SU-DHL-6 (cell line): ENCODE measurements around the gene NOL8.

ENCODE experiments used
- H2AFZ ChIP-seq: fragments of 200-600 bp; sonication (generic); 2 replicates; pipeline ENCODE4 v1.6.1; 2014; ENCODE audit warnings: low read depth, mild to moderate bottlenecking, moderate library complexity, mixed read lengths, antibody characterized with exemption, low read length; ENCODE audit not compliant: severe bottlenecking
- H3F3A ChIP-seq: fragments of 200-600 bp; shearing (Covaris generic); 2 replicates; pipeline ENCODE4 v1.6.0; 2016; ENCODE audit warnings: antibody characterized with exemption, mild to moderate bottlenecking; ENCODE audit not compliant: insufficient read depth
- H3K27ac ChIP-seq: fragments of 200-600 bp; sonication (generic); 2 replicates; pipeline ENCODE4 v1.5.1; 2016; ENCODE audit warnings: low read depth, mild to moderate bottlenecking, low read length, moderate library complexity, mixed read lengths
- H3K27me3 ChIP-seq: fragments of 200-600 bp; sonication (generic), shearing (Covaris generic); 2 replicates; pipeline ENCODE4 v1.6.0; 2014; ENCODE audit warnings: mild to moderate bottlenecking, low read length
- H3K36me3 ChIP-seq: fragments of 200-600 bp; sonication (generic); 2 replicates; pipeline ENCODE4 v1.6.1; 2014; ENCODE audit warnings: mild to moderate bottlenecking, low read length, mixed read lengths
- H3K4me2 ChIP-seq: fragments of 300-600, 200-600 bp; shearing (Covaris generic), sonication (generic); 2 replicates; pipeline ENCODE4 v1.6.0; 2014; ENCODE audit warnings: low read length, low read depth, mild to moderate bottlenecking; ENCODE audit not compliant: poor library complexity, severe bottlenecking
- H3K4me3 ChIP-seq: fragments of 200-600 bp; sonication (generic); 2 replicates; pipeline ENCODE4 v1.5.1; 2014; ENCODE audit warnings: antibody characterized with exemption, low read length, mild to moderate bottlenecking, mixed read lengths; ENCODE audit not compliant: insufficient read depth, poor library complexity, severe bottlenecking
- H3K79me2 ChIP-seq: fragments of 200-600 bp; sonication (generic); 2 replicates; pipeline ENCODE4 v1.6.1; 2014; ENCODE audit warnings: mild to moderate bottlenecking, low read length, moderate library complexity; ENCODE audit not compliant: insufficient read depth
- H3K9ac ChIP-seq: fragments of 200-600 bp; sonication (generic); 2 replicates; pipeline ENCODE4 v1.7.0; 2014; ENCODE audit warnings: mild to moderate bottlenecking, low read length
- H3K9me2 ChIP-seq: fragments of 200-600 bp; sonication (generic); replicated peaks from 2 replicates; pipeline ENCODE4 v1.6.1; 2014; ENCODE audit warnings: low read length; ENCODE audit not compliant: insufficient read depth
- H3K9me3 ChIP-seq: fragments of 200-600 bp; sonication (generic); 2 replicates; pipeline ENCODE4 v1.6.1; 2014; ENCODE audit warnings: low read length, mixed read lengths; ENCODE audit not compliant: insufficient read depth
- H4K20me1 ChIP-seq: fragments of 200-600 bp; sonication (generic); 2 replicates; pipeline ENCODE4 v1.6.1; 2014; ENCODE audit warnings: low read depth, mild to moderate bottlenecking, antibody characterized with exemption, low read length, moderate library complexity, mixed read lengths
- CTCF ChIP-seq: fragments of 200-600 bp; sonication (generic); IDR thresholded peaks from one replicate; pipeline ENCODE4 v1.5.1; 2017; ENCODE audit warnings: antibody characterized with exemption, mild to moderate bottlenecking, low read length, moderate library complexity; ENCODE audit not compliant: insufficient read depth, poor library complexity, severe bottlenecking
- EZH2phosphoT487 ChIP-seq: fragments of 200-600 bp; sonication (generic), shearing (Covaris generic); conservative IDR thresholded peaks from 2 replicates; pipeline ENCODE4 v1.6.1; 2018; ENCODE audit warnings: mild to moderate bottlenecking, antibody characterized with exemption, low read length, moderate library complexity, mixed read lengths

NOL8 gene

DNA sequence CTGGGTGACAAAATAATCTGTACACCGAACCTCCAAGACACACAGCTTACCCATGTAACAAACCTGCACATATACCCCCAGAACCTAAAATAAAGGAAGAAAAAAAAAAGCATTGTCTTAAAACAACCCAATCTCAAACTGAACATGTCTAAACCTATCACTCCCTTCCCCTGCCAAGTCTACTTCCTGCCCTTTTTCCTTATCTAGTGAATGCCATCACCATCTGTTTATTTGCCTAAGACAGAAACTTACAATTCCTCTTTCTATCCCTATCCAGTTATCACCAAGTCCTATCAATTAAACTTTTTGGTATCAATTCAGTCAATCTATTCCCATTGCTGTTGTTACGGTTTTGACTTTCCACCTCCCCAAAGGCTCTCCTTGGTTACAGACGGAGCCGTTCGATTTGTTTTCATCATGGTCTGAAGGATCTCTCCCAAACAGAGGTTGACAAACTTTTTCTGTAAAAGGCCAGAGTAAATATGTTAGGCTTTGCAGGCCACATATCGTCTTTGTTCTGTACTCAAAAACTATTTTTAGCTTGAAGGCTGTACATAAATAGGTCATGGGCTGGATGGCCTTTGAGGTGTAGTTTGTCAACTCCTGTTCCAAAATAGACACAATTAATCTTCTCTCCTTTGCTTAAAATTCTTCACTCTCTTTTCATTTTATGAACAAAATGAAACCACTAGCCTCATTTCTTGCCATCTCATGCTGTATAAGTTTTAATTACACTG, 12.1 kb downstream of the NOL8 start:
- Histone ChIP-seq H3K27me3 (no peaks in the 10 kb centered on the region), H3K4me3 (no peak overlapping the region), H3K27ac (no peak overlapping the region), H3K9me3 (no peaks in the 10 kb centered on the region), H3F3A (no peaks in the 10 kb centered on the region), H3K9ac (no peak overlapping the region), H3K4me2 (no peak overlapping the region), H3K9me2 (no peaks in the 10 kb centered on the region), H3K79me2 (peaks cover 15% of the 10 kb centered on the region), H4K20me1 (no peaks in the 10 kb centered on the region; the same call in 1 of the 2 replicates), H2AFZ (no peak overlapping the region), H3K36me3 (peaks cover 36% of the 10 kb centered on the region)
- TF ChIP-seq CTCF (no peak), EZH2phosphoT487 (no peak)

- Histone ChIP-seq H3K27me3 (no peaks in the 10 kb centered on the region), H3K4me2 (no peak overlapping the region), H3K9me2 (no peaks in the 10 kb centered on the region), H3K4me3 (no peak overlapping the region), H4K20me1 (no peaks in the 10 kb centered on the region; the same call in 1 of the 2 replicates), H2AFZ (no peak overlapping the region), H3F3A (no peaks in the 10 kb centered on the region), H3K9me3 (no peaks in the 10 kb centered on the region), H3K79me2 (peaks cover 15% of the 10 kb centered on the region), H3K36me3 (peaks cover 50% of the 10 kb centered on the region), H3K27ac (no peak overlapping the region), H3K9ac (no peak overlapping the region)
- TF ChIP-seq CTCF (no peak), EZH2phosphoT487 (no peak)
Measured at GRCh38 chr9:92310562-92310961, 14.6 kb downstream of the NOL8 start.

DNA sequence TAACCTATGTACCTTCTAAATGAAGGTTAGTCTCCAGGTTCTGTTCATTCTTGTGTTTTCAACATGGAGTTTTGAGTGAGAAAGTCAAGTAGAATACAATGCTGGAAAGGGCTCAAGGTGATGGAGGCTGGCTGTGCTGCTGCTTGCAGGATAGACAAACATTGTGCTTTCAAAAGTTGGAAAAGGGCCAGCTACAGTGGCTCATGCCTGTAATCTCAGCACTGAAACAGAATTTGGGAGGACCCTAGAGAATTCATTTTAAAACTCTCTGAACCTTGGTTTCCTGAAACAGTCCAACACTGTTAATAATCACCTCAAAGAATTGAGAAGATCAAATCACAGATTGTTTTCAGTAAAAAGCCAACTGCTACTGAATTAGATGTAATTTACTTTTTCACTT, 16.3 kb downstream of the NOL8 start:
- Histone ChIP-seq H2AFZ (no peak overlapping the region), H3K9ac (no peak overlapping the region), H3K9me3 (no peaks in the 10 kb centered on the region), H3K27me3 (no peaks in the 10 kb centered on the region), H3F3A (no peaks in the 10 kb centered on the region), H3K36me3 (peaks cover 64% of the 10 kb centered on the region), H4K20me1 (no peaks in the 10 kb centered on the region; the same call in 1 of the 2 replicates), H3K79me2 (peaks cover 15% of the 10 kb centered on the region), H3K9me2 (no peaks in the 10 kb centered on the region), H3K27ac (no peak overlapping the region), H3K4me3 (no peak overlapping the region), H3K4me2 (no peak overlapping the region)
- TF ChIP-seq CTCF (no peak), EZH2phosphoT487 (no peak)
